CD4-positive, alpha-beta T cell treated with Interleukin-6 for 4 hours (primary cell): ENCODE results near the gene CAPZB.

Experiments
- DNase-seq: peaks from one replicate; pipeline ENCODE4 v3.0.0-alpha.2; 2020; ENCODE audit warnings: mixed read lengths

The CAPZB gene

DNA sequence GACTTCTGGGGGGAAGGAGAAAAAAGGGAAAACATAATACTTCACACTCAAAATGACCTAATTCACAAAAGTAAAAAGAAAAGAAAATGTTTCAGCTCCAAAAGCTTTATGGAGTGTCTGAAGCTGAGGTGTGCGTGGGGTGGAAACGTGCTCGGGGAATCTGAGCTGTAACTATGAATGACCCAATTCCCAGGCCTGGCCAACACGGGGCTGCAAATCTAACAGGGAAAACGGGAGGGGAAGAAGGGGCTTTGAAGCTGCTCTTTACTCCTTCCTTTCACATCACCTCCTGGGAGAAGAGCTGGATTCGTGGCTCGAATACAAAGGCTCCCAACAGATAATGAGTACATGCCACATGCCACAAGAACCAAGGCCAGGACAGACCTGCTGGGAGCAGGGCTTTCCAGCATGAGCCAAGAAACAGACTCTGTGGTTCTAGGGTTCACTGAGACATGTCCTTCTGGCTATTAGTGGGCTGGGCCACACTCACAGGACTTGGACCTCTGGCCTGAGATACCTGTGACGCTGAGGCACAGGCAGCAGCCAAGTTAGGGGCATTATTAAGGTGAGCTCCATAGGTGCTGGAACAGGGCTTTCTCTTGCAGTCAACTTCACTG lies 121.7 kb downstream of the CAPZB start:
- DNase-seq, result no peak

DNA sequence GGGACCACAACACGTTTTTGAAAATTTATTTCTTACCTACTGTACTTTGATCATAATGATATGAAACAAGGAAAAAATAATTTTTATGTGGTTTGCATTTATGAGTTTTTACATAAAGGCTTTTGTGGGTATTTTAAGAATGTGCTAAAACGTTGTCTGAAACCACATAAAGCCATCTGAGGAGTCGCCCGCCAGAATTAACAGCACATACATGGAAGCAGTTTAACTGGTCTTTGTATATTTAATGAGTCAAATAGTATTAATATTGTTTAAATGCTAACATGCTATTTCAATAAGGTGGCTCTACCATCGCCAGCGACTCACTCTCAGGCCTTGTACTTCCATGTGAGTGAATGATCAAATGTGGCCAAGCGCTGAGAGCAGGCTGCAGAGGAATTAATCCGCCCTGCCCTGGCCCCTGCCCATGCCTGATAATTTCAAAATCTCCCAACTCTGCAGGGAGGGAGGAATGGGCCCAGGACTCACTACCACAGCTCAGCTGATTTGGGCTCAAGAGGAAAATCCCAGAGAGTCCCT lies 123.7 kb downstream of the CAPZB start:
- no peak for DNase-seq

DNA sequence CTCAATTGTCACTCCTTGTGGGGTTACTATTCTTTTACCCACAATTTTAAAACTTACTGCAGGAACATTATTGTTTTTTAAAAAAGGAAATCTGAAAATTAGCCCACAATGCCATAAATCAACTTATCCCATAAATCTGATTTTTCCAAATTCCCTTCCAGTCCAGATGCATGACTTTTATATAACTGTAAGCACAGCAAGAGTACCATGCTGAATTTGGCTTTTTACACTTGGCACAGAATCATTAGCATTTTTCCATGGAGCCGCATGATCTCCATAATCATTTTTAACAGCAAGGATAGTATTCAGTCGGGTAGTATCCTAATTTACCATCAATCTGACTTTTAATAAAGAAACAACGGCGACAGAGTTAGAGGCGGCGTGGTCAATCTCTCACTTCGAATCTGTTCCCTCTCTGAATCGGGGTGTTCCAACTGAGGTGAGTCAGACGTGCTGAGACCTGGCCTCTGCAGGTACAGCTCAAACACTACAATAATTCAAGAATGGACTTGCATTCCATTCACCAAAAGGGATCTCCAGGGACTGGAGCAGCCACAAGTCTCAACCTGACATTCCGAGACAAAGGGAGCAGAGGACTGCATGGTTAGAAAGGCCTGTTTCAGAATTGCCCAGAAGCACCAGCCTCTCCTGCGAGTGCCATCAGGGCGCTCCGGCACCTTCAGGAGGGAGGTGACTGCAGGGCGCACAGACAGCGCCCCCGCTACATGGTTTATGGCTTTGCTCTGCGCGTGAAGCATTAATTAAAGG lies 124.3 kb downstream of the CAPZB start:
- DNase-seq, result no peak

DNA sequence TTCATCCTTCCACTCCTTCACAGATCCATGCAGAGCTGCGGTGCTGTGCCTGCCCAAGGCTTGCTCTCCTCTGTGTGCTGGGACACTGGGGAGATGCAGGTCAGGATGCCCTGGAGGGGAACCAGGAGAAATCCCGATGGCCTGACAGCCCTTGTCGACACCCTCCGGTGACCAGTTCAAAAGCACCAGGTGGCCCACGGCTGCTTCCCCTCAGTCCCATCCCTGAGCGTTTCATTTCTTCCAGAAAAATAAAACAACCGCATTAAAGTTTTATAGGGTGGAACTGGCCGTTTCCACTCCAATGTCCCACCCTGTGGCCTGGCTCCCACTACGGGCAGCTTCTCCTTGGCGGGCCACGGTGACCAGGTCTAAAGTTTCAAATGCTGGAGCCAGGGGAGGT lies 124.9 kb downstream of the CAPZB start:
- DNase-seq, result no peak

DNA sequence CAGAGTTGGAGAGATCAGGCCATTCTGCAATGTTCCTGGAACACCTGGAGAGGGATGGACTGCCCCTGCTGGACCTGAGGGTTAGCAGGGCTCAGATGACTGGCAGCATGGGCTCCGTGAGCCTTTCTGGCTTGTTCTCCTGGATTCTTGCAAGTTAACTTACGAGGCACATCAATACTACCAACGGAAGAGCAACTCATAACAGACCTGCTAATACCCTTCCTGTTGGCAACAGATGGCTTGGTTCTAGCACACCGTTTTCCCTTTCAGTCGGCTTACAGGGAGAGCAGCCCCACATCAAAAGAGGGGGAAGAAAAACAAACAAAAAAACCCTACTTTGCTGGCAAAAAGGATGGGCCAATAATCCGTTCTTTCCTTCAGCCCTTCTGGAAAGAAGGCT lies 125.3 kb downstream of the CAPZB start:
- peak; percentile 12 for DNase-seq

DNA sequence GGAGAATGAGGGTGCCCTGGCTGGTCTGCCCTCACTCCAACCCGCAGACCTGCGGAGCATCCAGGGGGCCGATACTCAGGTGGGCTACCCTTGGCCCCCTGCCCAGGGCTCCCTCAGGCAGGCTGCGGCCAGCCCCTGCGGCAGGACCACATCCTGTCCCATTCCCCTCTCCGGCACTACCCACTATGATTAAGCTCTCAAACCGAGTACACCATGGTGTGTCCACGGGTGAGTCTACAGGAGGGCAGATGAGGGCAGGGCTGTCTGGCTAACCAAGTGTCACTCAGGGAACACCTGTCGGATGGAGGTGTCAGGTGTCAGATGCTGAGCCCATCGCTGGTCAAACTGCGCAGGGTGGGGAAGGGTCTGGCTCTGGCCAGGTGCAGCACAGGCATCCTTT lies 126.0 kb downstream of the CAPZB start:
- DNase-seq, result no peak

DNA sequence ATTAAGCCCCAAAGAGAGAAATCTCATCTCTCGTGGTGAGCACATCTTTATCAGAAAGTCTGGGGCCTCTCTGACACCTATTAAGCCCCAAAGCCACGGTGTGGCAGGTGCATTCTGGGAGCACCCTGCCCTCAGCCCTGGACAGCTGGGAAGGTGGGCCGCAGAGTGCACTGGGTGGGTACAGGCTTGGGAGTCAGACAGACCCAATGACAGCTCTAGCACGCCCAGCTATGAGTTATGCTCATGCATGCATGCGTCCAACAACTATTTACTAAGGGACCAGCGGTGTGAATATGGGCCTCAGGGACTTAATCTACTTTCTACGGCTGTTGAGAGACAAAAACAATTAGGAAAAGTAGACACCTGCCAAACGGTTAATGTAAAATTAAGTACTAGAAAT lies 126.6 kb downstream of the CAPZB start:
- no peak for DNase-seq

DNA sequence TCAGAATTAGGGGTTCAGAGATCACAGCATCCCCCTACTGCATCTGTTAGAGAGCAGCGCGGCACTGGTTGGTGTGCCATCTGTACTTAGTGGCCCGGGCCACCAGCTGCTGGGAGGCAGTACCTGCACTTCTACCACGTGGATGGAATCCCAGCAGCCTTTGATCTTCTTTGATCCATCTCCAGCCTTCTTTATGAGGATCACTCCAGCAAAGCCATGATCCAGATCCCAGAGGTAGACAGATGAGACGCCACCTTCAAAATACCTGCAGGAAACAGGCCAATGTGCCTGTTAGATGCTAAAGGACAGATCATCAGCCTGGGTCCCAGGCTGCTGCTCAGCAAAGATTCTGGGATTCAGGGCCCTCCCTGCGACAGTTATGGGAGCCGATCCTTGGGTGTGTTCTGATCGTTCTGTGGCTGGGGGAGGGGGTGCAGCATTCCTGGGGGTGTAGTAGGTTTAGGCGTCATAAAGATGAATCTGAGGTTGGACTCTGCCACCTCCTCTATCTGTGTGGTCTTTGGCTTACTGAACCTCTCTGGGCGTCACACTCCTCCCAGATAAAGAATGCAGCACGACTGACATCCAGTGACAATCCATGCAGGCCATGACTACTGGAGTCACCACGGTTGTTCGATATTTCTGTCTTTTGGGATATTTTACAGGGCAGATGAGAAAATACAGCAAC lies 127.9 kb downstream of the CAPZB start:
- no peak for DNase-seq

DNA sequence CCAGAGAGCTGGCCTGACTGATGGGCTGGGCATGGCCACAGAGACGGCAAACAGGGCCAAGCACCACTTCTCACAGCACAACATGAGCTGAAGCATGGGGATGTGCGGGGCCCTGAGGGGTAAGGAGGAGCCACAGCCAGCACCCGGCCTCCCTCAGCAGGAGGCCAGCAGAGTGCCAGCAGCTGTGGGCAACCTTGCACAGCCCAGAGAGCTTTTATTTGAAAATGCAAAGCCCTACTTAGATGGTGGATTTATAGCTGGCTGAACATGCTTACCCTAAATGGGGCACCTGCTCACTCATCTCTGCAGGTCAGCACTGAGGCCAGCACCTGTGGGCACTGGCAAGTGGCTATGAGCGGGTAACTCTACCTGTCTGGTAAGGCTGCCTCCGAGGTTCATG lies 129.1 kb downstream of the CAPZB start:
- DNase-seq, result no peak

DNA sequence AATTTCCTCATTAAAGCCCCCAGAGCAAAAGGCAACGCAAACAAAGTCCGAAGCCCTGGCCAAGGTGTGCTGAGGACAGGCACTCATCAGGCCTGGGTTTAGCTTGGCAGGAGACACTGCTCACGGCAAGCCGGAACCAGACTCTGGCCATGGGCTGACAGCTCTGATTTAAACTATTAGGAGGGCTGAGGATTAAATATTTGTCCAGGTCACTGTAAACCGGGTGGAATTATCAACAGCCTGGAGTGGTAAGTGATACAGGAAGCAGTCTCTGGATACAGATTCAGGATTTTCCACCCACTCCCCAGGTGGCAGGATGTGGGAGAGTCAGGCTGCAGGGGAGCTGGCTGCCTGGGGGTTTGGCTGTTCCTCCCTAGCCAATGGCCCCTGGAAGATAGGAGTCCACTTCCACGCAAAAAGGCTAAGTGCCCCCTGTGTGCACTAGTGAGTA lies 130.8 kb downstream of the CAPZB start:
- DNase-seq, result no peak

DNA sequence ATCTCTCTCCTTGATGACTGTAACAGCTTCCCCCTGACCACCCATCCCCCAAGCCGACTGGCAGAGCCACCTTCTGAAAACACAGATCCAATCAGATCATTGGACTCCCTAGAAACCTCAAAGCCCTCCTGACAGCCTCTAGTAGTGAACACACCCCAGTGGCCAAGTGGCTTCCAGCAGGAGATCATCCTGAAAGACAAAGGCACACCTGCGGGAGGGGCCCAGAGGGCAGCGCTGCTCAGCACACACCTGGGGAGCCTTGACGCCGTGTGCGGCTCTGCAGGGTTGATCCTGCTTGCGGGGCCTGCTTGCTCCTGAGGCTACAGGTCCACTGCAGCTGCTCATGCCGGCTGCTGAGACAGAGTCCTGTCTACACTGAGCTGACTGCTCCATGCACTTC lies 131.7 kb downstream of the CAPZB start:
- DNase-seq, result no peak

DNA sequence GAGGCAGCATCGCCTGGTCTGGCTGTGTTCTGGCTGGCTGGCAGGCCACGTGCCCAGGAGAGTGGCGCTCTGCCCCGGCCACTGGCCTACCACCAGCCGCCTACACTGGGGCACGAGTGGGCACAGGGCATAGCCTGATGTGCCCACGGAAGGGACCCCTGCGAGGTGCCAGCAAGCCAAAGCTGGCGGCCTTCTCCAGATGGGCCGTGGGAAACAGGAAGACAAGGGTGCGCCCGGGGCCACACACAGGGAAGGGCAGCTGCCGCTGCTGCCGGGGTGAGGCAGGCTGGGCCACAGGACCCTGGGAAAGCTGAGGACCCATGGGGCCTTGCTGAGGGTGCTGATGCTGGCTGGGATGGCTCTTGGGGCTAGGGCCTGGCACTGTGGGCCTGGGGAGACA lies 132.5 kb downstream of the CAPZB start:
- no peak for DNase-seq

DNA sequence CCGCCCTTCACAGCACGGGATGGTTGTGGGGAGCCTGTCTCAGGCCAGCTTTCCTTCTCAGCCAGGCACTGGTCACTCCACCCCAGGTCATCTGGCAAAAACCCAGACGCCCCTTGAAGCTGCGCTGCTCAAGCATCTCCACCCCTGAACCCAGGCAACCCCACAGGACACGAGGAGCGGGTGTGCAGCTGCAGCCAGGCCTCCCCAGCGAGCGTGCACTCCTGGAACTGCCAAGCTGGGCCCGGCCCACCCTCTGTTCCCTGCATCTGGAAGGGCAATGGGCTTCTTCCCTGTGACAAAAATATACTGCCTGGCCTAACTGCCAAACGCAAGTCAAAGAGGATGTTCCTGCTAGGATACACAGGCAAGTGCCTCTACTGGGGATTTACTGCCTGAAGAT lies 133.5 kb downstream of the CAPZB start:
- DNase-seq, result no peak

DNA sequence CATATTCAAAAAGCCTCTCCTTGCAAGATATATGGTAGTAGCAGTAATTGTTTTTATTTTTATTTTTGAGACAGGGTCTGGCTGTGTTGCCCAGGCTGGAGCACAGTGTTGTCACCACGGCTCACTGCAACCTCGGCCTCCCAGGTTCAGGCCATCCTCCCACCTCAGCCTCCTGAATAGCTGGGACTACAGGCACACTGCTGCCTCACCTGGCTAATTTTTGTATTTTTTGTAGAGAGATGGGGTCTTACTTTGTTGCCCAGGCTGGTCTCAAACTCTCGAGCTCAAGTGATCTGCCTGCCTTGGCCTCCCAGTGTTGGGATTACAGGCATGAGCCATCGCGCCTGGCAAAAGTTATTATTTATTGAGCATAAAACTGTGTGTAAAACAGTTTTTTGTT lies 134.8 kb downstream of the CAPZB start:
- no peak for DNase-seq

DNA sequence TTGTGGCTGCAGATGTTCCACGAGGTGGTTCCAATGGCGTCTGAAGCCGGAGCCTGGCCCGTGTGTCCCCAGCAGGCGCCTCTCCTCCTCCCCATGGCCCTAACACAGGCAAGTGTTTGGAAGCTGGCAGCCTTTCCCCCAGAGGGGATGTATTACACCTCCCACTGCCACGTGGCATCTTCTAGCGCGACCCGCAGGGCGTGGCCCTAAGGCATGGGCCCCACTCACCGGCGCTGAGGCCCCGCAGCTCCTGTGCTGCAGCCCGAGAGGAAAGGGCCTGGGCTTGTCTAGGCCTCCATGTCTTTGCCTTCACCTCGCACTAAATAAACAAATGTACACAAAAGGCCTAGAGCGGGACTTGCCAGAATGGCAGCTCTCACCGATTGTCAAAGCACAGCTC lies 135.3 kb downstream of the CAPZB start:
- no peak for DNase-seq

DNA sequence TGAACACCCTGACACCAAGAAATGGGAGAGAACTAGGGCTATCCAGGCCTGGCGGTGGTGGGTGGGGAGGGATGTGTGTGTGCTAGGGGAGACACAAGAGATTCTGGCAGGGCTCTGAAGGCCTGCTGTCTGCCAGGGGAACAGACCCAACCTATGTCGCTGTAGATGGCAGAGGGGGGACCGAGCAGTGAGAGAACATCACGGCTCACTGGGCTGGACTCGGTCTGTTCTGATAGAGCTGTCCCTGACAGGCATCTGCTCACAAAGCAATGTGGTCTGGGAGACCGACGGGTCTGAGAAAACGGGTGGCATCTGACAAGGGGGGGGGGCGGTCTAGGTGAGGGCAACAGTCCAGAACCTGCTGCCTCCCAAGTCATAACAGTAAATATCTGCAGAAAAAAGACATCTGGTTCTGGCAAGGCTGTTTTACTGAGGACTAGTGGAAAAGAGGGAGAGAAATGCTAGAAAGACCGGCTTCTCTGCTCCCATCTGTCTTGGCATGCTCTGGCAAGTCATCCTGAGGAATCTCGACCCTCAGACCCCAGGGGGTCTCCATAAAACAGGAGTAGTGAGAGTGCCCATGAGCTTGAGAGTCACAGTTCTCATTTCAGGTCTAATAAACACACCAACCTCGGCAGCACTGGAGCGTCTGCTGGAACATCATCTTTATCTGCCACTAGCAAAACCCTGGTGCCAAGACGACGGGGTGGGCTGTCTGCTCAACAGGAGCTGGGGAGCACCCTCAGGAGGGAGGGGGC lies 136.7 kb downstream of the CAPZB start:
- no peak for DNase-seq

DNA sequence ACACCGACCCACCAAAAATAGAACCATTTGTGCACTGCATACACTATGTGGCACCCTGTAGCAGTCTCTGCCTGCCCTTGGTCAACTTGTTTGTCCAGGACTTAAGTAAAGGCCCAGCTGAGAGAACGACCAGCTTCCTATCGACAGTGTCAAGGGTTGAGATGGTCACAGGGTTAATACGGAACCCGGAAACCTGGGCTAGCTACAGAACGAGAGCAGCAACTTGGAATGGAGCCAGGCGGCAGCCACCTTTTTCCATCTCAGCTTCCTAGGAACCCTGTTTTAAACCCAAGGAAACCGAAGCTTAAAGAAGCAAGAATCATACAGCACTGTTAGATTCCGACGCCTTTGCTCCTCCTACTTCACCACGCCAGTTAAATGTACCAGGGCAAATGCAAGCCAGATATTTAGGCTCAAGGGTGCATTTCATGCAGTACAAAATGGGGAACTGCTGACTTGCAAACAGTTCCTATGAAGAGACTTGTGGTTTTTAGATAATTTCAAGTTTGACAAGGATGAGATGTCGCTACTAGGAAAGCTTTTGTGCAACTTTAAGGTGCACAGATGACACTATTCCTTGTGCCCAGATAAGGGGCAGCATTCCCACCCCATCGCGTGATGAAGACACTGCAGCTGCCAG lies 137.7 kb downstream of the CAPZB start:
- no peak for DNase-seq

DNA sequence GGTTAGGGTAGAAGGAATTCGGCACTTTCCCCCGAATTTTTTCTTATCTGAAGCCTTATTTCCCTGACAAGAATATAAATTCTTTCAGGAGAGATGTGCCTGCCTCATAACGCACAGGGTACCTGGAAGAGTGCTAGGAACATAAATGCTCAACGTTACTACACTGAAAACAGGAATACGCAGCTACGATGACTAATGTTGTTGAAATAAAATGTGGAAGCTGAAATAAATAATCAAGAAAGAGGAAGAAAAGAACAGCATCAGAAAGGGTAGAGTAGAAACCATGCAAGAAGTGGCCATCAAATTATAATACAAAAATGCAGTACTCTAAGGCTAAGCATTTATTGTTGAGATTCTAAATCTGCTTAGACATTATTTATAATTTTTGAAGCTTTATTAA lies 139.3 kb downstream of the CAPZB start:
- no peak for DNase-seq

DNA sequence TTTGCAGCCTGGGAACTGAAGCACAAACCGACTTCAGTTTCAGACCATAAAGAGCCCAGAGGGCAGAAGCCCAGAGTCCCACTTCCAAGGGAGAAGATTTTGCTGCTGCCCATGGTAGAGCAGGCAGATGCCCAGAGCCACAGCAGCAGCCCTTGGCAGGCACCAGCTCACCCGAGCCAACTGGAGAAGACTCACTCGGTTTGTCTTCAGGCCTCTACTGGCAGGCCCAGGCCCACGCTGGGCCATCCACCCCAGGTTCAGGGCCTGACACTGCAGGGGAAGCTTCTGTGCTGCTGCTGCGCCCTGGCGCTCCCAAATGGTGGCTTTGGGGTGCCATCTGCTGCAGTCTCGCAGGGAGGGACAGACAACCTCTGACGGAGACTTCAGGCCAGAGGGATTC lies 139.9 kb downstream of the CAPZB start:
- no peak for DNase-seq

DNA sequence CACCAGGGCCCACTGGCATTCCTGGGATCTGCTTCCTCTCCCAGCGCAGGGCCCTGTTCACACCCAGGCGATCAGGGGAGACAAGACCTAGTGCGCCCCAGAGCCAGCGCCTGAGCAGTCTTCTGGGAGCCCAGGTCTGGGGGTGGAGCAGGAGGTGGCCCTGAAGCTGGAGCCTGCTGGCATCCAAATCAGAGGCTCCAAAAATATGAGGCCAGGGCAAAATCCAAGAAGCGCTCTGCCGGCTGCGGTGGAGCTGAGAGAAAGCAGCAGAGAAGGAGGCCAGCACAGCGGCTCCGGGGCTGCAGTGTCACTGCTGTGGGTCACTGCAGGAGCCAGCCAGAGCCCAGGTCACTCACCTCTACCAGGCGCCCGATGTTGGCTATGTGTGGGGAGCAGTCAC lies 140.5 kb downstream of the CAPZB start:
- DNase-seq, result no peak

DNA sequence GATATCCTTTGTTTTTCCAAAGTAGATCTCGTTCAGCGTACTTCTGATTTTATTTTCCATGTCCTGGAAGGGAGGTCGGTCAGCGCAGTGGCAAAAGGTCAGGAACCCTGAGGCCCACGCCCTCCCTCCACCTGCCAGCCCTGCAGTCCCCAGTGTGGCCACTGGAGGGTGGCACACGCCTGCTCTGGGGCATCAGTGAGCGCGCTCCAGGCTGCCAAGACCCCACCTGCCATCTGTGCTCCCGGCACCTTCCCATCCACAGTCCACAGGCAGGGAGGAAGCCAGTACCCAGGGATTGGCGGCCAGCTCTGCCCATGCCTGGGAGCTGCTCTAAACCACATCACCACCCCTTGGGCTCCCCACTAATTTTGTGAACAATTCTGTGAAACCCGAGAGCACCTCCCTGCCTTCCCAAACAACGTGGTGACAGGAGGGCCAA lies 140.9 kb downstream of the CAPZB start:
- peak; percentile 56 for DNase-seq

DNA sequence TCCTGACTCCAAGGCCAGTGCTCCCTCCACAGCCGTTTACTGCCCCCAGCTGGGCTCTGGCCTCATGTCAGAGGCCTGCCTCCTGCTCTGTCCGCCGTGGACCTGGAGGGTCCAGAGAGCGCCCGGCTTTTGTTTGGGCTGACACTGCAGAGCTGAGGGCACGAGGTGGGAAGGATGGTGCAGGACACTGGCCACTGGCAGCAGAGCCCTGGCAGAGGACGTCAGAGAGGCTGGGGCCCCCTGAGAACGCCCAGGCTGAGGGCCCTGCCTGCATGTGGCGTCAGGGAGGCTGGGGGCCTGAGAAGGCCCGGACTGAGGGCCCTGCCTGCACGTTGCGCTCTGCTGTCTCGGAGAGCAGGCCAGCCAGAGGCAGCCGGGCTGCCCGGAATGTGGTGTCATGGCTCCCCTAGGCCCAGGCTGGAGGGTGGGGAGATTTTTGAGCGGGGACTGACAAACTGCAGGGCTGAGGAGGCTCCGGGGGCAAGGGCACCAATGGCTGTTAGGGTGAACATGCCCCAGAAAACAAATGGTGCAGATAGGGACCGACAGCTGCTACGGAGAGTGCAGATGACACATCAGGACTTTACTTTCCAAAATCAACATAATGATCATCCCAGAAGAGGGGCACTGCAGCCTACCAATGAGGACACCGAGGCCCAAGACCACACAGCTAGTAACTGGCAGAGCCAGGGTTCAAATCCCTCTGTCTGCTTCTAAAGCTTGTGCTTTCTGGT lies 141.6 kb downstream of the CAPZB start:
- DNase-seq, result no peak
